ENCODE data around the gene FYB1. TPM values are rescaled to one million over a fixed set of nuclear protein-coding genes. Genes with fewer than 3 reads are reported as not detected.

The FYB1 gene
- total and polyA plus RNA-seq, 2 experiments from 2014 or later: not detected

DNA sequence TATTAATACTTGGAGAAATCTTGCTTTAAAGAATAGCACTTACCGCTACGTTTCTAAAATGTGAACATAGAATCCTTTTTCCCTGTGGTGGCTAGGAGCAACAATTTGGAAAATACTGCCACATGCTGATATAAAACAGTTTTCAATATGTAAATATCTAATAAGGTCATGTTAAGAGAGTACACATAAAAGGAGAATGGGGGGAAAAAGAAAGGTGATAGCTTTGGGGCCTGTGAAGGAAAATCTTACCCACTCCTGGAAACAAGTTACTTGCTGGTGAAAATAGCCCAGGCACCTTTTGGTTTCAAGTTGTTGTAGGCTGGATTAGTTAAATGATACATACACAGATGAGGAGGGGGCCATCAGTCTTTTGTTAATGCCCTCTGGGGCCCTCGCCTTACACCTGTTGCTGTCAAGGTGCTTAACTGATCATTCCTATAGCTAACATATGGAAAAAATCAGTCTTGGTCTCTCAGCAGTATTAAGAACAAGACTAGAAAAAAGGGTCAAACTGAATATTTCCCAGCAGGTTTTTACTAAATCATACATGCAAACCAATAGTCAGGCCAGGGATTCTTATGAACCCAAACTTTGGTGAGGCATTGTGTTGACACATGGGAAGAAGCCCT, 24.1 kb downstream of the FYB1 start:
- H3K36me3 Mint-ChIP-seq (ENCODE audit: low read depth): no peaks in the 10 kb centered on the region
- no peaks in the 10 kb centered on the region for H3K79me2 ChIP-seq (replicated peaks; ENCODE audit: insufficient read depth)
- no peaks in the 10 kb centered on the region for H3K9me2 ChIP-seq (ENCODE audit: insufficient read depth)
- H3K4me1 ChIP-seq (ENCODE audit: insufficient read depth): no peaks in the 10 kb centered on the region
- H2AFZ ChIP-seq: no peak overlapping the region
- no peak for ATAC-seq
- no peak overlapping the region for H3K4me3 Mint-ChIP-seq
- H3K9me3 Mint-ChIP-seq: no peaks in the 10 kb centered on the region
- DNase-seq (ENCODE audit: low spot score): no peak
- H3K4me1 Mint-ChIP-seq: no peaks in the 10 kb centered on the region
- H3K4me3 ChIP-seq: no peak overlapping the region
- peaks cover 2% of the 10 kb centered on the region for H3K27me3 Mint-ChIP-seq (ENCODE audit: insufficient read depth, low read depth, poor library complexity)
- H3K27ac ChIP-seq (ENCODE audit: low read depth): no peak overlapping the region
- H4K20me1 ChIP-seq (replicated peaks; ENCODE audit: insufficient read depth): no peaks in the 10 kb centered on the region
- H3K27me3 ChIP-seq (ENCODE audit: insufficient read depth): no peaks in the 10 kb centered on the region
- H3K36me3 ChIP-seq (ENCODE audit: insufficient read depth): no peaks in the 10 kb centered on the region
- TF ChIP-seq NANOG (IDR thresholded peaks at IDR 0.05; ENCODE audit: borderline replicate concordance): no peak
- no peak for TF ChIP-seq ZNF114 (CRISPR knock-in tag; IDR thresholded peaks at IDR 0.05)
- TF ChIP-seq EZH2phosphoT487 (IDR thresholded peaks at IDR 0.05; ENCODE audit: unreplicated experiment): no peak
- TF ChIP-seq, protein P1, sequence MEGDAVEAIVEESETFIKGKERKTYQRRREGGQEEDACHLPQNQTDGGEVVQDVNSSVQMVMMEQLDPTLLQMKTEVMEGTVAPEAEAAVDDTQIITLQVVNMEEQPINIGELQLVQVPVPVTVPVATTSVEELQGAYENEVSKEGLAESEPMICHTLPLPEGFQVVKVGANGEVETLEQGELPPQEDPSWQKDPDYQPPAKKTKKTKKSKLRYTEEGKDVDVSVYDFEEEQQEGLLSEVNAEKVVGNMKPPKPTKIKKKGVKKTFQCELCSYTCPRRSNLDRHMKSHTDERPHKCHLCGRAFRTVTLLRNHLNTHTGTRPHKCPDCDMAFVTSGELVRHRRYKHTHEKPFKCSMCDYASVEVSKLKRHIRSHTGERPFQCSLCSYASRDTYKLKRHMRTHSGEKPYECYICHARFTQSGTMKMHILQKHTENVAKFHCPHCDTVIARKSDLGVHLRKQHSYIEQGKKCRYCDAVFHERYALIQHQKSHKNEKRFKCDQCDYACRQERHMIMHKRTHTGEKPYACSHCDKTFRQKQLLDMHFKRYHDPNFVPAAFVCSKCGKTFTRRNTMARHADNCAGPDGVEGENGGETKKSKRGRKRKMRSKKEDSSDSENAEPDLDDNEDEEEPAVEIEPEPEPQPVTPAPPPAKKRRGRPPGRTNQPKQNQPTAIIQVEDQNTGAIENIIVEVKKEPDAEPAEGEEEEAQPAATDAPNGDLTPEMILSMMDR (conservative IDR thresholded peaks at IDR 0.05; ENCODE audit: low read depth in 2 of 2): no peak
- no peak for TF ChIP-seq REST (IDR thresholded peaks at IDR 0.05; ENCODE audit: unreplicated experiment)
- TF ChIP-seq EZH2 (IDR thresholded peaks at IDR 0.05; ENCODE audit: low read depth, unreplicated experiment): no peak
- TF ChIP-seq POLR2AphosphoS5 (IDR thresholded peaks at IDR 0.05; ENCODE audit: low read depth): no peak
- TF ChIP-seq CREB1 (CRISPR knock-in tag; IDR thresholded peaks at IDR 0.05; ENCODE audit: low read depth): no peak
- TF ChIP-seq, protein P2, sequence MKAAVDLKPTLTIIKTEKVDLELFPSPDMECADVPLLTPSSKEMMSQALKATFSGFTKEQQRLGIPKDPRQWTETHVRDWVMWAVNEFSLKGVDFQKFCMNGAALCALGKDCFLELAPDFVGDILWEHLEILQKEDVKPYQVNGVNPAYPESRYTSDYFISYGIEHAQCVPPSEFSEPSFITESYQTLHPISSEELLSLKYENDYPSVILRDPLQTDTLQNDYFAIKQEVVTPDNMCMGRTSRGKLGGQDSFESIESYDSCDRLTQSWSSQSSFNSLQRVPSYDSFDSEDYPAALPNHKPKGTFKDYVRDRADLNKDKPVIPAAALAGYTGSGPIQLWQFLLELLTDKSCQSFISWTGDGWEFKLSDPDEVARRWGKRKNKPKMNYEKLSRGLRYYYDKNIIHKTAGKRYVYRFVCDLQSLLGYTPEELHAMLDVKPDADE (IDR thresholded peaks at IDR 0.05): no peak
- TF ChIP-seq STAT1 (IDR thresholded peaks at IDR 0.05; ENCODE audit: unreplicated experiment): no peak
- TF ChIP-seq ZNF462 (CRISPR knock-in tag; IDR thresholded peaks at IDR 0.05): no peak
- TF ChIP-seq JUNB (IDR thresholded peaks at IDR 0.05; ENCODE audit: unreplicated experiment): no peak
- TF ChIP-seq ZNF331 (CRISPR knock-in tag; IDR thresholded peaks at IDR 0.05; ENCODE audit: low read depth): no peak
- no peaks in the 10 kb centered on the region for H3F3A ChIP-seq (replicated peaks; ENCODE audit: low read depth)
- no peak overlapping the region for H3K4me2 ChIP-seq
- H3K27ac Mint-ChIP-seq: no peak overlapping the region

All from GM23338 (cell line).